Renal cortical epithelial cell (primary cell): ENCODE data around the gene TESMIN. TPM values are rescaled to one million over a fixed set of nuclear protein-coding genes. Genes with fewer than 3 reads are reported as not detected.

Experiments
- DNase-seq: peaks from one replicate; pipeline ENCODE4 v3.0.0-alpha.2; 2011; ENCODE audit warnings: low read depth
- total RNA-seq: library from RNA; depleted of rRNA; stranded (reverse); fragments of >200 nt; gene quantifications from 2 replicates; pipeline ENCODE4 v1.2.3, GENCODE V29; 2014

TESMIN gene
- total RNA-seq, result 2.9 and 5.0 TPM in 2 replicates

DNA sequence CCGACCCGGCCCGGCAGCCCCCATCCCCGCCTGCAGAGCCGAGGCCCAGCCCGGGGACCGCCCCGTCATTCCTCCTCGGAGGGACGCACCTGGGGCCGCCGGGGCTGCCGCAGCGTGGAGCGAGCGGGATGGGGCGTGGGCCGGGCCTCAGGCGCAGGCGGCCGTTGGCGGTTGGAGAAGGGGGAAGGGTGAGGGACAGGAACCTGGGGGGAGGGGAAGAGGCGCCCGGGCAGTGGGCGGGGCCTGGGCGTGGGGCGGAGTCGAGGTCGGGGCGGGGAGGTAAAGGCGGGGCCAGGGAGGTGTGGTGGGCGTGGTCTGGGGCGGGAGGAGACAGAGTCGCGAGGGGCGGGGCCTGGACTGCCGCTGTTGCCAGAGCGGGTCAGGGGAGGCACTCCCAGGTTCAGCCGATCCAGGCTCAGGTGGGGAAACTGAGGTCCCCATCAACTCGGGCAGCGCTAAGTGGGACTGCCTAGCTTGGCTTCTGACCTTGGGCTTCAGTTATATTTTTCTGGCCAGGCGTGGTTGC, at the start of gene TESMIN:
Gene TESMIN, minus strand, starts transcription at position 190 of the 526 bp plus-strand sequence. CDS start 860 bp downstream, outside the sequence.
- DNase-seq, result peak; percentile 32

- DNase-seq, result no peak
Measured at GRCh38 chr11:68798221-68798813, 47.0 kb upstream of the TESMIN start.

GRCh38 chr11:68796801-68797200, 45.5 kb upstream of the TESMIN start:
- no peak for DNase-seq

DNA sequence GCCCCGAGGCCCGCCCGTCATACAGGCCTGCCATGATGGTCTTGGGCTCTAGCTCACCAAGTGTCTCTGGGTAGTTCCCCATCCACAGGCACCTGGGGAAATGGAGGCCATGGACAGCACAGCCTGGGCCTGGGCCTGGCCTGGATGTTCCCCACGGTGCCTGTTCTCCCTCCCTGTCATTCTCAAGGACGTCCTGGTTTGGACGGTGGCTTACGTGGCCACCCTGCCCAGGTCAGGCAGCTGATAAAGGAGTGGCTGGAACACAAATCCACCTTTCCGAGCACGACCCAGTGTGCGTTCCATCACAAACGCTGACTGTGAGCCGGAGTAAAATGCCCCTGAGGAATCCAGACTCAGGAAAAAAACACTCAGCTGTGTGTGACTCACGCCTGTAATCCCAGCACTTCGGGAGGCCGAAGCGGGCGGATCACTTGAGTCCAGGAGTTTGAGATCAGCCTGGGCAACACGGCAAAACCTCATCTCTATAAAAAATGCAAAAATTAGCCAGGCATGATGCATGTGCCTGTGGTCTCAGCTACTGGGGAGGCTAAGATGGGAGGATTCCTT, 41.2 kb upstream of the TESMIN start:
- no peak for DNase-seq

DNA sequence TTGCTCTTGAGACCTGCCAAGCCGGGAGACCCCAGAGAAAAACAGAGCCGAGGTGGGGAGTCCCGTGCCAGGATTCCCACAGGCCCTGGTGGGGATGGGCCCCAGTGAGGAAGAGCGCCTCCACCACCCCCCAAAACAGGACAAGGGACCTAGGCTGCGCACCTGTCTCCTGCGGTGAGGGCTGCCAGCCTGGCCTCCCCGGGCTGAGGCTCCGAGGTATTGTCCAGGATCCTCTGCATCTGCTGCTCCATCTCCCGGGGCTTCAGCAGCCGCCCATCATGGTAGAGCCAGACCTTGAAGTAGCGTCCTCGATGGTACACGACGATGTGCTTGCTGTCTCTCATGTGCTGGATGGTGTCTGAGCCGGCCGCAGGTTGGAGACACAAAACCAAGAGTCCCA, 33.3 kb upstream of the TESMIN start:
- no peak for DNase-seq

- DNase-seq, result no peak
Measured at GRCh38 chr11:68783216-68783821, 32.0 kb upstream of the TESMIN start.

GRCh38 chr11:68782711-68783110, 31.4 kb upstream of the TESMIN start:
- no peak for DNase-seq

DNA sequence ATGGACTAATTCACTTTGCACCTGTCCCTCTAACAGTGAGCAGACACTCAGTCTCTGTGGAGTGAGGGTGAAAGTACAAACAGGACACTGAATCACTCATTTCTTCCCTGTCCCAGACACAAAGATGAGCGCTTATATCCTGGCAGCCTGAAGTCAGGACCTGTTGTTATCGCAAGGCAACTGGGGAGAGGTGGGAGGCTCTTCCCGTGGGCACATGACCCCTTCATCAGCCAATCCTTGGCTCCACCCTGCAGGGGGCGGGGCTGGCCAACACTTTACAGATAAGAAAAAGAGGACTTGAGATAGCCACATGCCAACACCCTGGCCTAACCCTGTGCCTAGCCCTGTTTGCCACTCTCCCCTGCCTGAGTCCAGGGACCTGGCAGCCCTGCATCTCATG, 29.5 kb upstream of the TESMIN start:
- no peak for DNase-seq

- DNase-seq, result no peak
Measured at GRCh38 chr11:68778205-68778604, 26.9 kb upstream of the TESMIN start.

- no peak for DNase-seq
Measured at GRCh38 chr11:68776442-68777235, 25.3 kb upstream of the TESMIN start.

DNA sequence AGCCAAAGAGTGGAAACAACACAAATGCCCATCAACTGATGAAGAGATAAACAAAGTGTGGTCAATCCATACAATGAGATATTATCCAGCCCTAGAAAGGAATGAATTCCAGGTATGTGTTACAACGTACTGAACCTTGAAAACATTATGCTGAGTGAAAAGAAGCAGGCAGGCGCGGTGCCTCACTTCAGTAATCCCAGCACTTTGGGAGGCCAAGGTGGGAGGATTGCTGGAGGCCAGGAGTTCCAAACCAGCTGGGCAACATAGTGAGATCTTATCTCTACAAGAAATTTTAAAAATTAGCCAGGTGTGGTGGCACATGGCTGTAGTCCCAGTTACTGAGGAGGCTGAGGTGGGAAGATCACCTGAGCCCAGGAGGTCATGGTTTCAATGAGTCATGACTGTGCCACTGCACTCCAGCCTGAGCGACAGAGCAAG, 24.6 kb upstream of the TESMIN start:
- peak; percentile 56 for DNase-seq

GRCh38 chr11:68774194-68774585, 22.9 kb upstream of the TESMIN start:
- DNase-seq, result no peak

- DNase-seq, result no peak
Measured at GRCh38 chr11:68773521-68774193, 22.3 kb upstream of the TESMIN start.

GRCh38 chr11:68772936-68773335, 21.6 kb upstream of the TESMIN start:
- DNase-seq, result no peak

DNA sequence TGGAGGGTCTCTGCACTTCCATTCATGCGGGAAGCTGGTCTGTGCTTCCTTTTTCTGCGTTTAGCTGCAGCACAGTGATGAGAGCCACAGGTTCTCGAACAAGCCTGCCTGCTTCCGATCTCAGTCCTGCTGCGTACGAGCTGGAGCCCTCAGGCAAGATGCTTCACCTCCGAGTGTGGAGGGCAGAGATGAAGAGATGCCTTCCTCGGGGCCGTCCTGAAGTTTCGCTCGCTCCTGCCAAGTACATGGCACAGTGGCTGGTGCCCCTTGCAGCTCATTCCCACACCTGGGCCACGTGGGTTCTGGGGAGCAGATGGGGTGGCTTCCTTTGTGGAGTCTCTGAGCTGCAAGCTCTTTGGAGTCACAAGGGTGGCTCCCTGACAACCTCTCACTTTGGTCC, 19.5 kb upstream of the TESMIN start:
- DNase-seq, result no peak

DNA sequence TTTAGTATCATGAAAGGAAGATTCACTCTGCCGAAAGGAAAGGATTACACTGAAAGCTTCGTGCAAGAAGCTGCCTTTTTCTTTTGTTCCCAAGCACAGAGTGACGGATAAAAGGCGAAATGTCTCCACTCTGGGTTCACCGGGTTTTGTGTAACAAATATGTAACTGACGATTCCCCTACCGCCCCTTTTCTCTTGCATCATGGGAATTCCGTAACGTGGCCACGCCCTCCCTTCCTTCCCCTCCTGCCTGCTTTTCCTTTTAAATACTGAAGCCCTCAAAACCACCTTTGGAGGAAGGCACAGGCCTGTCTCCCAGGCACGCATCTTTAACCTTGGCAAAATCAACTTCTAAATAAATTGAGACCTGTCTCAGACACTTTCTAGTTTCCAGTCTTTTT, 16.4 kb upstream of the TESMIN start:
- no peak for DNase-seq

- DNase-seq, result no peak
Measured at GRCh38 chr11:68766786-68767185, 15.5 kb upstream of the TESMIN start.

DNA sequence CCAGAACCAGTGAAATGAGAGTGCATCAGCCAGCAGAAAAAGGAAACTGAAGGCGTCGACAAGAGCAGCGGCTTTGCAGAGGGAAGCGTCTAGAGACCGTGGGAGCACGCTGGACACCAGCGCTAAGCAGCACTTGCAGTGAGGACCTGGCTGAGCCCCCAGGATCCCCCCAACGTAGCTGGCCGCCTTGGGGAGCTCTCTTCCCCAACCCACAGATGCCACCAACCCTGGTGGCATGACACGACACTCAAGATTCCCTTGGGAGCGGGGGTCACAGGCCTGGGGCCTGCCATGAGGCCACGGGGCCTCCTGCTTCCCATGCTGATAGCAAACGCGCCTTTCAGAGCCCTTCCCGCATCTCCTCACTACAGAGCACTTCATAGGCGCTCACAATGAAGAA, 13.4 kb upstream of the TESMIN start:
- no peak for DNase-seq

DNA sequence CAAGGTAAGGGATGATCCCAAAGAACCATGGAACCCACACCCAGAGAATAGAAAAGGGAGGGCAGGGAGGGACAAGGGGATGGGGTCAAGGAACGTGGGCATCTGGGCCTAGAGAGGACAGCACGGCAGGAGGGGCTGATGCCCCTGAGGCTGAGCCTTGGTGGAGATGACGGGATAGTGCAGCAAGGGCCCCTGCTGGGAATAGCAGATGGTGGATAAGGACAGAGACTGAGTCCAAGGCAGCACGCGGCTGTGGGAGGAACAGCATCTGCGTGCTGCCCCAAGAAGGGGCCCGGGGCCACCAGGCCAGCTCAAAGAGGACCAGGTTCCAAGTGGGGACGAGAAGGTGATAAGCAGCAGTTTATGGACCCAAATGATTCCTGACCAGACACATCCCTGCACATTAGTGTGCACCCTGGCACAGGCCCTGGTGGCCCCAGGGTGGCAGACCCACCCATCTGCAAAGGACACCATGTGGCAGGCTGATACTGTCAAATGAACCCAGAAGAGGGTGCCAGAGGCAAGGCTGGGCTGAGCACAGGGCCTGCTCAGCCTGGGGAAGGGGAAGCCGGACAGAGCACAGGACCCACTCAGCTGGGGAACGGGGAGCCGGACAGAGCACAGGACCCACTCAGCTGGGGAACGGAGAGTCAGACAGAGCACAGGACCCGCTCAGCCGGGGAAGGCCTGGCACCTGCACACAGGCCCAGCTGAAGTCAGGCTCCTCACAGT, 12.8 kb upstream of the TESMIN start:
- DNase-seq, result no peak

DNA sequence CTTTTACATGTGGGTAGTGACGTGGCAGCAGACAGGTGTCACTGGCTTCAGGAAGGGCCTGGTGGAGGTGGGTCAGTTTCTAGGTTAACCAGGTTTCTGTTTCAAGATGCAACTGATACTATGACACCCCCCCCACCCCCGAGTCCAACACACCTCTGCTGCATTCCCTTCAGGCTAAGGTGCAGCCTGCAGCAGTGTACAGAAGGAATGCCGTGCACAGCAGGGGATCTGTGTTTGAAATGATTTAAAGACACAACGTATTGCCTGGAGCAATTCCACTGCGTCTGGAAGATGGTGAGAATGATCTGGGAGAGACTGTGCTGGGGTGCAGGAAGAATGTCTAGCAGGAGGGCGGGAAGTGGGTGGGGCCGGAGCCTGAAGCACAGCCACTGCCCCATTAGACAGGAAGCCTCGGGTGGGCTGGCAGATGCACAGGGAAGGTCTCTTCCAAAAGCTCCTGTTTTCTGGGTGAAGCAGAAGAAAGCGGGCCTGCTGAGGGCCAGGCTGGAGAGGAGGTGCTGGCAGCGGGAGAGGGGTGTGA, 11.9 kb upstream of the TESMIN start:
- DNase-seq, result peak; percentile 49

GRCh38 chr11:68762481-68762880, 11.2 kb upstream of the TESMIN start:
- no peak for DNase-seq
